ENCODE measurements around the gene HDAC10. TPM values are rescaled to one million over a fixed set of nuclear protein-coding genes. Genes with fewer than 3 reads are reported as not detected.

HDAC10 gene
- total RNA-seq, 1 experiment from 2014 or later: 45.0 TPM

DNA sequence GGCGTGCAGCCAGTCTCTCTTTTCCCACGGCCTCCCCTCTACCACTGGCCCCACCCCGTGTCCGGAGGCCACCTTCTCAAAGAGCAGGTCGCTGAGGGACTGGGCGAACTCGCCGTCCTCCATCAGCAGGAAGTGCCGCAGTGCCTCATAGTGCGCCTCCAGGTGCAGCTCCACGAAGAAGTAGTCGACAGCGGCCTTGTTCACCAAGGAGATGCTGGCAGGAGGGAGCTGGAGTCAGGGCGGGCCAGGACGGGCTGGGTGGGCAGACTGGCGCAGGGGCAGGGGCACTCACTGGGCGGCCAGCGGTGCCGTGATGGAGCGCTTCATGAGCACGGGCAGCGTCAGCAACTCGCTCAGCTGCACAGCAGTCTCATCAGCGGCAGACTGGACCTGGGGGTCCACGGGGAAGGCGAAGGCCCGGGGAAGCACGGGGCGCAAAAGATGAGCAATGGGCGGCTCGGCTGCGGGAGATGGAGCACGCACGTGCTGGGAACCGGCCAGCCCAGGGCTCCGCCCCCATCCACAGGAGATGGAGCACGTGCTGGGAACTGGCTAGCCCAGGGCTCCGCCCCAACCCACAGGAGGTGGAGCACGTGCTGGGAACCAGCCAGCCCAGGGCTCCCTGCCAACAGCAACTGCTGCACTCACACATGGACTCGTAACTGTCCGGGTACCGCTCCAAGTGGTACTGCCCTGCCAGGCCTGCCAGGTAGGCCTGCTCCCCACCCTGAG lies 31.9 kb downstream of the HDAC10 start:
- peaks cover 3% of the 10 kb centered on the region for H4K20me1 ChIP-seq (ENCODE audit: control insufficient read depth, insufficient read depth, insufficient read length)
- Mint-ChIP-seq H3K4me3 (no peak overlapping the region), H3K27me3 (ENCODE audit: low read depth) (no peaks in the 10 kb centered on the region), H3K36me3 (ENCODE audit: insufficient read depth in 1 of 3, low read depth in 3 of 3) (peaks cover 20 to 79% (median 66%) of the 10 kb centered on the region in 3 experiments), H3K4me1 (peaks cover 5 to 9% of the 10 kb centered on the region in 2 experiments), H3K27ac (peak overlapping the region in 1 of 3 experiments; percentile 81; a peak in 2 of 7 replicates), H3K9me3 (no peaks in the 10 kb centered on the region)
- no peaks in the 10 kb centered on the region for H3K79me1 ChIP-seq (ENCODE audit: insufficient read depth, low read depth, low read length, poor library complexity, severe bottlenecking)
- H2BK20ac ChIP-seq (ENCODE audit: low read depth, low read length, poor library complexity, severe bottlenecking): no peak overlapping the region
- no peak overlapping the region for H2BK5ac ChIP-seq (ENCODE audit: insufficient read length, low read length)
- no peak overlapping the region for H3K4ac ChIP-seq (ENCODE audit: low read depth, low read length)
- no peak overlapping the region for H2BK12ac ChIP-seq (ENCODE audit: insufficient read length, low read depth, low read length)
- no peak overlapping the region for H3K27ac ChIP-seq (ENCODE audit: insufficient read length, low read depth, low read length)
- no peaks in the 10 kb centered on the region for H3K4me1 ChIP-seq (ENCODE audit: insufficient read depth, low read length)
- H2AFZ ChIP-seq (ENCODE audit: low read length): no peak overlapping the region
- H3K9me3 ChIP-seq (ENCODE audit: control insufficient read depth, low read depth, low read length): no peaks in the 10 kb centered on the region
- H2BK120ac ChIP-seq (ENCODE audit: low read depth, low read length, poor library complexity, severe bottlenecking): no peak overlapping the region
- H4K91ac ChIP-seq (ENCODE audit: insufficient read length, low read depth, low read length): no peak overlapping the region
- H3K9ac ChIP-seq (ENCODE audit: extremely low read depth, insufficient read length, low read length): no peak overlapping the region
- no peak overlapping the region for H2BK15ac ChIP-seq (ENCODE audit: low read depth, low read length)
- no CpG with 5 or more reads among the region's 42 CpGs for WGBS (ENCODE audit: extremely low coverage, insufficient read length, low lambda C conversion rate)
- H4K5ac ChIP-seq (ENCODE audit: insufficient read length, low read depth, low read length): no peak overlapping the region
- no peak overlapping the region for H2AK5ac ChIP-seq (ENCODE audit: insufficient read length, low read length)
- H3K23me2 ChIP-seq (ENCODE audit: insufficient read length, low read depth, low read length, poor library complexity, severe bottlenecking): no peaks in the 10 kb centered on the region
- TF ChIP-seq, protein P1, sequence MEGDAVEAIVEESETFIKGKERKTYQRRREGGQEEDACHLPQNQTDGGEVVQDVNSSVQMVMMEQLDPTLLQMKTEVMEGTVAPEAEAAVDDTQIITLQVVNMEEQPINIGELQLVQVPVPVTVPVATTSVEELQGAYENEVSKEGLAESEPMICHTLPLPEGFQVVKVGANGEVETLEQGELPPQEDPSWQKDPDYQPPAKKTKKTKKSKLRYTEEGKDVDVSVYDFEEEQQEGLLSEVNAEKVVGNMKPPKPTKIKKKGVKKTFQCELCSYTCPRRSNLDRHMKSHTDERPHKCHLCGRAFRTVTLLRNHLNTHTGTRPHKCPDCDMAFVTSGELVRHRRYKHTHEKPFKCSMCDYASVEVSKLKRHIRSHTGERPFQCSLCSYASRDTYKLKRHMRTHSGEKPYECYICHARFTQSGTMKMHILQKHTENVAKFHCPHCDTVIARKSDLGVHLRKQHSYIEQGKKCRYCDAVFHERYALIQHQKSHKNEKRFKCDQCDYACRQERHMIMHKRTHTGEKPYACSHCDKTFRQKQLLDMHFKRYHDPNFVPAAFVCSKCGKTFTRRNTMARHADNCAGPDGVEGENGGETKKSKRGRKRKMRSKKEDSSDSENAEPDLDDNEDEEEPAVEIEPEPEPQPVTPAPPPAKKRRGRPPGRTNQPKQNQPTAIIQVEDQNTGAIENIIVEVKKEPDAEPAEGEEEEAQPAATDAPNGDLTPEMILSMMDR (conservative IDR thresholded peaks at IDR 0.05): no peak
- no peak overlapping the region for H3K23ac ChIP-seq (ENCODE audit: insufficient read length, low read depth, low read length)
- DNase-seq: peak; percentile 77
- H3K18ac ChIP-seq (ENCODE audit: insufficient read length, low read depth, low read length): no peak overlapping the region
- no peaks in the 10 kb centered on the region for H3K27me3 ChIP-seq (ENCODE audit: insufficient read depth, low read length)
- H3K4me2 ChIP-seq (ENCODE audit: insufficient read depth, insufficient read length, low read length): no peak overlapping the region
- no peak overlapping the region for H3K56ac ChIP-seq (ENCODE audit: insufficient read length, low read depth, low read length)
- no peak overlapping the region for H3K14ac ChIP-seq (ENCODE audit: insufficient read depth, low read length)
- H3K79me2 ChIP-seq (ENCODE audit: insufficient read depth, low read length): 0 out of 2 replicates have a peak, but pooled peaks cover 3% of the 10 kb centered on the region
- H4K8ac ChIP-seq (replicated peaks; ENCODE audit: insufficient read length, low read depth, low read length): no peak overlapping the region
- no peak overlapping the region for H3T11ph ChIP-seq (ENCODE audit: low read length)

Measured in H9 (cell line).